ENCODE measurements around the gene EXOC4.
"Not testable (repeated sequence)": the region's sequence is repeated elsewhere in the genome, so short reads cannot be mapped to it uniquely, and the experiment has no call there.

Gene EXOC4

DNA sequence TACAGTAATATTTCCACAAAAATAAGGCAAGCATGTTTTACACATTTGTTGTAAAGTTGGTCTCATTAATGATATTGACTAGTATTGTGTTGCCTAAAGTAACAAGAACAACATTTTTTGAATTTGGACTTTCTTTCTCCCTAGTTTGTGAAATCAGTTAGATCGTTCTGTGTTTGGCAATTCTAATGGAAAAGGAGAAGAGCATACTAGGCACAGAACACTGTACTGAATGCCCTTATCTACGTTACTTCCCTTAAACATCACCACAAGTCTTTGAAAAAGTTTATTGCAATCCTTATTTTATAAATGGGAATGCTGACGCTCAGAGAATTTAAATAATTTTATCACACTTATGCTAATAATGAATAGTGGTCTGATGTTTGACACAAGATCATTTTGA, 372.2 kb downstream of the EXOC4 start:
- DNase-seq (ENCODE audit: low read depth), result no peak

GRCh38 chr7:133629701-133630100, 376.8 kb downstream of the EXOC4 start:
- DNase-seq (ENCODE audit: low read depth), result no peak

- DNase-seq (ENCODE audit: low read depth), result no peak
Measured at GRCh38 chr7:133633055-133633454, 380.2 kb downstream of the EXOC4 start.

DNA sequence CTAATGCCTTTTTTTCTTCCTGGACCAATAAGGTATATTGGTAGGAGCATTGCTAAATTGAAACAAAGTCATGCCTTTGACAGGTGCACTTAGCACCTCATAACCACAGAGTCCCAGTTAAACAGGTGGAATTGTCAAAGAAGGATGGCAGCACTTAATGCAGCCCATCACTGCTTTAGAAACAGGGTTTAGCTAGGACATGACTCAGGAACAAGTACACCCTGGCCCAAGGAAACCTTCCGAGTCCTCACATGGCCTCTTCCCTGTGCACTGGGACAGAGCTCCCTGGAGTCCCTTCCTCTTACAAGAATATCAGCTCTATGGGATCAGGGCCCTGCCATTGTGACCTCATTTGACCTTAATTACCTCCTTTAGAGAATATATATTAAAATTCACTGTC, 382.7 kb downstream of the EXOC4 start:
- DNase-seq (ENCODE audit: low read depth), result no peak

- DNase-seq (ENCODE audit: low read depth), result no peak
Measured at GRCh38 chr7:133638857-133639256, 386.0 kb downstream of the EXOC4 start.

GRCh38 chr7:133641436-133641835, 388.6 kb downstream of the EXOC4 start:
- DNase-seq (ENCODE audit: low read depth), result no peak

GRCh38 chr7:133642907-133643306, 390.0 kb downstream of the EXOC4 start:
- no peak for DNase-seq (ENCODE audit: low read depth)

- not testable (repeated sequence) for DNase-seq (ENCODE audit: low read depth)
Measured at GRCh38 chr7:133643652-133644051, 390.8 kb downstream of the EXOC4 start.

DNA sequence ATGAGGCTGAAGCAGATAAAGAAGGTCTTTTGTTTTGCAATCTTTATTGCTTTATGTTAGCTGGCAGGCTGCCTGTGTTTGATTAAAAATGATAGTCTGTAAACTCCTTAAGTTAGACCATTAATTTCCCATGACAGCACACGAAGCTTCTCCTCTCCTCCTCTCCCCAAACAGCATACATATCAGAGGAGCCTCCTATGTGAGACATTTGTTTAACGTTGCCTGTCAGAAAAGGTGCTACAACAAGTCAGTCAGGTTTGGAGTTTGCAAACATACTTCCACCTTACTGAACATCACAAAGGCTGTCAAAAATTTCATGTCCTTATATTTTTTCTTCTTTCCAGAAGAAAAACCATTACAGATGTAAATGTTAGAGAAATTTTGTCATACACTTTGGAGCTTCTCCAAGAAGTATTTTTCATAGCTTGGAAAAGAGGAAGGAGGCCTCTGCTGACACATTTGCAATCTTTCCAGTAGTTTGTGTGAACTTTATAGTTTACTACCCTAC, 393.1 kb downstream of the EXOC4 start:
- no peak for DNase-seq (ENCODE audit: low read depth)

- DNase-seq (ENCODE audit: low read depth), result no peak
Measured at GRCh38 chr7:133646472-133647315, 393.8 kb downstream of the EXOC4 start.

GRCh38 chr7:133649593-133649992, 396.7 kb downstream of the EXOC4 start:
- DNase-seq (ENCODE audit: low read depth), result no peak

DNA sequence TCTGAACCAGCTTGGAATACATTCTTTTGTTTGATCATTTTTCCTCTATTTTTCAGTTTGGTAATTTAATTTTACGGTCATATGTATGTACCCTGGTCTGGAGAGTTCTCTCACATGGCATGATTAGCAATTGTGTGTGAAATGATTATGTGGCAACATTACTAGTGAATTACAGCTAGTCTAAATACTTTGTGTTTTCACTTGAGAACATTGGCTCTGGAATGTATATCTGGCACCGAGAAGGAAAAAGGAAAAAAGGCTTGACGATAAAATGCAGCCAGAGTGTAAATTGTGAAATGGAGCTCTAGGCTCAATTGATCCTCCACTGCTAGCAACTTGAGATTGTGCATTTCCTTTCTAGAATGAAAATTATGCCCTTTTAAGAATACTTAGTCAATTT, 397.2 kb downstream of the EXOC4 start:
- DNase-seq (ENCODE audit: low read depth), result no peak

GRCh38 chr7:133650487-133651300, 397.8 kb downstream of the EXOC4 start:
- no peak for DNase-seq (ENCODE audit: low read depth)

GRCh38 chr7:133652547-133652946, 399.7 kb downstream of the EXOC4 start:
- no peak for DNase-seq (ENCODE audit: low read depth)

- DNase-seq (ENCODE audit: low read depth), result no peak
Measured at GRCh38 chr7:133654547-133654946, 401.7 kb downstream of the EXOC4 start.

DNA sequence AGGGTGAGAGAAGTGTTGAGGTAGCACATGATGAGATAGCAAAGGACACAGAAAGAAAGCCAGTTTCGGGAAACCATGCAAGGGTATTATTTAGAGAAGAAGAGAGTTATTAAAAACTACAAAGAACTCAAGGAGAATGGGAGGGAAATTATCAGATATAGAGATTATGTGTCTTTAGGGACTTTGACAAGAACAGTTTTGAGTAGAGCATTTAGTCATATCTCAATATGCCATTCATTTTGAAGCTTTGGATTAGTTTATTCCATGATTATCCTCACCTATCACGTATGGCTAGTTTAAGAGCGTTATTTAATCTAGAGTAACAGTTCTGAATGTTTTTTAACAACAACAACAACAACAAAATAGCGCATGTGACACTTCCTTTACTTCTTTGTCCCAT, 409.4 kb downstream of the EXOC4 start:
- DNase-seq (ENCODE audit: low read depth), result no peak

- DNase-seq (ENCODE audit: low read depth), result no peak
Measured at GRCh38 chr7:133662830-133663229, 410.0 kb downstream of the EXOC4 start.

DNA sequence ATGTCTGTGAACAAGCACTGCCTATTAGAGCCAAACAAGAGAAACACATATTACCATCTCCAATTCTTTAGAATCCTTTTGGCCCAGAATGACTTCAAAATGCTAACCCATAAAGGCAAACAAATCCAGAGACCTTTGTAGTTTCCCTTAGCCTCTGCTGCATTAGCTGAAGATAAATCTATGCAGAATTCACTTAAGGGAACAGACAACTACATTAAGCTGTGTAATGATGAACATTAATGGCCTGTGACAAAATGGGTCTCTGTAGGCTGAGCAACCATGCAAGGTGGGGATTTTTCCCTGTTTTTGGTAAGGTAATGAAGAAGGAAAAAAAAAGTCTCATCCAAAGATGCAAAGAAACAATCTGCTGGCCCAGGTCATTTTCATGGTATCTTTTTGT, 411.6 kb downstream of the EXOC4 start:
- DNase-seq (ENCODE audit: low read depth), result no peak

- DNase-seq (ENCODE audit: low read depth), result no peak
Measured at GRCh38 chr7:133668296-133669060, 415.6 kb downstream of the EXOC4 start.

DNA sequence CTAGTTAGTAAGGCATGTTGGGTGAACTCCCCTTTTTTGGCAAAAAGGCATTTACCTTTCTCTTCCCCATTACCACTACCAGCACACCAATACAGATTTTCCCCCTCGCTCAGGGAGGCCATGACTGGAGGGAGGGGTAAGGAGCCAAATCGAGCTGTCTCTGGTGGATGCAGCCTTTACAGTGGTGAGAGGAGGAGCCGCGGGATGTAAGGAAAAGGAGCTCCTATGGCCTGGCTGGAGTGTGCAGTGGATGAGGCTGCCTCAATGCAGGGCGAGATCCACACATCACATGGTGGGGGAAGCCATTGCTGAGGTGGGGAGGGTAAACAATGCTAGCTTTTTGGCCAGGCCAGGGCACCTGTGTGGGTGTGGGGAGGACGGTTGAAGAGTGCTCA, 416.2 kb downstream of the EXOC4 start:
- no peak for DNase-seq (ENCODE audit: low read depth)

DNA sequence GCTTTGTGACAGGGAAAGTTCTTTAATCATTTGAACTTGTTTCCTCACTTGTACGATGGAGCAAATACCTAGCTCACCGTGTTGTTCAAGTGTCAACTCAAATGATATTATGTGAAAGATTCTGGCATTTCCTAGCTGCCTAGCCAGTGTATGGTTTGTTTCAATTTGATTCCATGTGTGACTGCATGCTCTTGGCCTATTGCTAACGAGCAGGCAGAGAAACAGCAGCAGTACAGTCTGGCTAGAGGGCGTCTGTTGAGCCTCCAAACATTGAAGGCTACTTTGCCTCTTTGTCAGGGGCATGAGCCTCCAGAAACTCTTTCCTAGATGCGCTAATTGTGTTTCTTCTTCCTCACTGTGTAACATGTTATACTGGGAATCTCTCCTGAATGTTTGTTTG, 417.4 kb downstream of the EXOC4 start:
- DNase-seq (ENCODE audit: low read depth), result no peak

DNA sequence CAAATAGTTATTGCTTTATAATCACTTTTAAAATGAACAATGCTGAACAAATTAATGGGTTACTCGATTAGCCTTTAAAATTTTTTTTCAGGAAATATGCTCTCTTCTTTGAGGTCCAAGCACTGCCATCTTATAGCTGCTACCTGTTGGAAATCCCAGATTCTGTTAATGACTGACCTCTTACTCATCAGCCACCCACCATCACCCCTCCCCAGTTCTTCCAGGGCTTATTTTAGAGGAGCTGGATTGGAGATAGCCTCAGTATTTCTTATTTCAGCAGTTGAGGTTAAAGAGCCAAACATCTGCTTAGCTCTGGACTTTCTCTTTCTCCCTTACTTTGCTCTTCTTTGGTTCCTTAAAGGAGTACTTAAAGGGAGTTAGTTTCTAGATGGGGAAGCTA, 420.0 kb downstream of the EXOC4 start:
- DNase-seq (ENCODE audit: low read depth), result no peak

Measured in activated gamma-delta T cell treated with anti-CD3 and anti-CD28 coated beads, Interleukin-2, amount 50 U/mL, for 16 hours (primary cell).